K562 (cell line): ENCODE data around the gene PLXNA2.

Experiments
- ATF2 ChIP-seq: sonication (generic); formaldehyde crosslinking; IDR thresholded peaks from 2 replicates; pipeline ENCODE4 v1.8.1; 2022; ENCODE audit warnings: missing genetic modification reagents
- NRF1 ChIP-seq, 2 experiments: fragments of 450-650 bp; IDR thresholded peaks in 1 of 2; conservative IDR thresholded peaks in 1 of 2; 2 replicates each; pipeline ENCODE4 v1.6.1; 2014; ENCODE audit warnings: mild to moderate bottlenecking in 2 of 2
- RAD21 ChIP-seq, 2 experiments: fragments of 250-450 bp in 1 of 2; fragments of 450-650 bp in 1 of 2; sonication (Bioruptor Pico) in 1 of 2; formaldehyde crosslinking in 1 of 2; IDR thresholded peaks in 1 of 2; conservative IDR thresholded peaks in 1 of 2; 2 replicates each; pipeline versions ENCODE4 v1.4.0 to v1.8.0; 2020 to 2022; ENCODE audit warnings: mild to moderate bottlenecking in 2 of 2, moderate library complexity in 1 of 2

GRCh38 chr1:208126108-208126507, 118.1 kb downstream of the PLXNA2 start:
- TF ChIP-seq ATF2 (CRISPR knock-in tag) (no peak), NRF1 (conservative IDR thresholded peaks at IDR 0.05 in 1 of 2, IDR thresholded peaks at IDR 0.05 in 1 of 2) (no peak), RAD21 (CRISPR knock-in tag; conservative IDR thresholded peaks at IDR 0.05 in 1 of 2, IDR thresholded peaks at IDR 0.05 in 1 of 2) (no peak)
